H1 (cell line): Measurements from ENCODE around the gene ASB6. TPM values are rescaled to one million over a fixed set of nuclear protein-coding genes. Genes with fewer than 3 reads are reported as not detected.

Experiments used
- CHD7 ChIP-seq: fragments of 300-600 bp; sonication (generic); IDR thresholded peaks from 2 replicates; pipeline ENCODE4 v1.7.1; 2012; ENCODE audit warnings: low read length, moderate library complexity, mild to moderate bottlenecking, inconsistent platforms; ENCODE audit not compliant: insufficient replicate concordance
- SIN3A ChIP-seq, 2 experiments: IDR thresholded peaks in 1 of 2; conservative IDR thresholded peaks in 1 of 2; 2 replicates each; pipeline ENCODE4 v1.6.1; 2011 to 2012; ENCODE audit warnings: low read length in 2 of 2, improper control_type of control experiment in 1 of 2, low read depth in 1 of 2, mild to moderate bottlenecking in 1 of 2
- polyA plus RNA-seq, 7 experiments: library from polyadenylated mRNA; depleted of rRNA in 3 of 7; stranded (reverse) in 5 of 7; unstranded in 2 of 7; fragments of >200 nt in 5 of 7; fragments of 200-250 nt in 2 of 7; gene quantifications; 1 replicate in 5 of 7; 2 replicates in 1 of 7; 4 replicates in 1 of 7; pipeline versions ENCODE4 v1.2.1 to v1.2.3, GENCODE V29; 2011 to 2013; ENCODE audit warnings: missing spikeins in 2 of 7, mixed read lengths in 2 of 7
- total RNA-seq: library from RNA; stranded (reverse); fragmentation: NEBNext Ultra II Directional; extraction: Animal tissue kit (Norgen Biotek cat#: 25700); gene quantifications from 2 replicates; pipeline ENCODE4 v1.2.1, GENCODE V29; 2021

Gene ASB6
- total and polyA plus RNA-seq, 2 of the 8 experiments (the other 6 are each of a cell fraction or from before 2014, with no cell fraction given): 14.0 to 17.3 TPM

GRCh38 chr9:129594632-129595031, 47.3 kb downstream of the ASB6 start (continued):
- TF ChIP-seq CHD7: no peak
- TF ChIP-seq SIN3A (conservative IDR thresholded peaks at IDR 0.05 in 1 of 2, IDR thresholded peaks at IDR 0.05 in 1 of 2; ENCODE audit: low read depth in 1 of 2, low read length in 2 of 2): no peak
